NCI-H2107 (cell line): Measurements from ENCODE around the gene TFCP2L1.
"Not testable (repeated sequence)": the region's sequence is repeated elsewhere in the genome, so short reads cannot be mapped to it uniquely, and the experiment has no call there.

Experiments
- DNase-seq: peaks from one replicate; lab custom pipeline; 2025; lab: John Stamatoyannopoulos, UW

Gene TFCP2L1, protein sequence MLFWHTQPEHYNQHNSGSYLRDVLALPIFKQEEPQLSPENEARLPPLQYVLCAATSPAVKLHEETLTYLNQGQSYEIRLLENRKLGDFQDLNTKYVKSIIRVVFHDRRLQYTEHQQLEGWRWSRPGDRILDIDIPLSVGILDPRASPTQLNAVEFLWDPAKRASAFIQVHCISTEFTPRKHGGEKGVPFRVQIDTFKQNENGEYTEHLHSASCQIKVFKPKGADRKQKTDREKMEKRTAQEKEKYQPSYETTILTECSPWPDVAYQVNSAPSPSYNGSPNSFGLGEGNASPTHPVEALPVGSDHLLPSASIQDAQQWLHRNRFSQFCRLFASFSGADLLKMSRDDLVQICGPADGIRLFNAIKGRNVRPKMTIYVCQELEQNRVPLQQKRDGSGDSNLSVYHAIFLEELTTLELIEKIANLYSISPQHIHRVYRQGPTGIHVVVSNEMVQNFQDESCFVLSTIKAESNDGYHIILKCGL

DNA sequence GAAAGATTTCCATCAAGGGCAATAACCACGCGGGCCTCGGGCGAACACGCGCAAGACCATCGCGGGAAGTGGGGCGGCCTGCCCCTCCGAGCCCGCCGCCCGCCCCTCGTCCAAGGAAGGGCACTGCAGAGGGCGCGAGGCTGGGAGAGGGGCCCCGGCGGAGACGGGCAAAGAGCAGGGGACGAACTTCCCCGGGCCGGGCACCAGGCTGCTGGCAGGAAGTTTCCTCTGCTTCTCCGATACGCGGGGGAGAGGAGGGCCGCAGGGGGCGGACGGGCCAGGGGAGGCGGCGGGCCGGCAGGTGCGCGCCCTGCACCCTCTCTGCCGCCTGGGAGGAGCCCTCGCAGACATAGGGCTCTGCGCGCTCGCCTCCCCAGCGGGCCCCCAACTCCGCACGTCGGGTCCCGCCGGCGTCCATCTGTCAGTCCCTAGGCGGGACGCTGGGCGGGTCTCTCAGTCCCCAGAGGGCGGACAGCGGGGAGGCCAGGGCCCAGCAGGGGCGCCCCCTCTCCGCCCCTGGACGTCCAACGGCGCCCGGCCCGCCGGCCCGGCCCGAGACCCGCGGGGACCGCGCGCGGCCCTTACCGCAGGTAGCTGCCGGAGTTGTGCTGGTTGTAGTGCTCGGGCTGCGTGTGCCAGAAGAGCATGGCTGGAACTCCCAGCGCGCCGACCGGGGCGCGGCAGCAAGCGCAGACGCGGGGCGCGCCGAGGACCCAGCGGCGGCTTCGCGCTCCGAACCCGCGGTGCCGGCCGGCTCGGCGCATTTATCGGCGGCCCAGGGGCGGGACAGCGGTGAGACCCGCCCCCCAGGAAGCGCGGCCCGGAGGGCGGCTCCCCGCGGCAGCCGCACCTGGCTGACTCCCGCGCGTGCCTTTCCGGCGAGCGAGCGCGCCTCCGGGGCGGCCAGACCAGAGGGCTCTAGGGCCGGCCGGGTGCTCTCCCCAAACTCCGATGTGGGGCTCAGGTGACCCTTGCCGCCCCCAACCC is at the start of gene TFCP2L1:
TSS of gene TFCP2L1 (minus strand) at position 740 of the 987 bp plus-strand sequence. CDS start at position 647, 93 bp downstream.
- DNase-seq, result no peak

DNA sequence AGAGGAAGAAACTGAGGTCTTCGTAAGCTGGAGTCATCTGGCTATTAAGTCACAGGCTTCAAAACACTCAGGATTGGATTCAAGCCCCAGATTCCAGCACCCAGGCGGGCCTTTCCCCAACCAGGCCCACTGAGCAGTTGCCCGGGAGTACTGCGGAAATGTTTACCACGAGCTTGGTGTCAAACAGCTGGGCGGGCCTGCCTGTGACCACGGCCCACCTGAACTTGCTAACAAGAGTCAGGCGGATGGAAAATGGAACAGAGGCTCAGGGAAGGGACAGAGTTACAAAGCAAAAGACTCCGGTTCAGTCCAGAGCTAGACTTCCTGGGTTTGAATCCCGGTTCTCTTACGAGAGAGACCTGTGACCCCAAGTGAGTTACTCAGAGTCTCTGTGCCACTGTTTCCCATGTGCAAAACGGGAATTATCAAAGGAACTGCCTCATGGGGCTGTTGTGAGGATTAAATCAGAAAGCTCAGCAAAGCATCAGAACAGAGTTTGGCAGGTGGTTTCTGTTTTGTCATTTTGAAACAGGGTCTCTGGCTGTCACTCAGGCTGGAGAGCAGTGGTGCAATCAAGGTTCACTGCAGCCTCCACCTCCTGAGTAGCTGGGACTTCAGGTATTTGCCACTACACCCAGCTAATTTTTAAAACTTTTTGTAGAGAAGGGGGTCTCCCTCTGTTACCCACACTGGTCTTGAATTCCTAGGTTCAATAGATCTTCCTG is 49.0 kb upstream of the TFCP2L1 start:
- no peak for DNase-seq

DNA sequence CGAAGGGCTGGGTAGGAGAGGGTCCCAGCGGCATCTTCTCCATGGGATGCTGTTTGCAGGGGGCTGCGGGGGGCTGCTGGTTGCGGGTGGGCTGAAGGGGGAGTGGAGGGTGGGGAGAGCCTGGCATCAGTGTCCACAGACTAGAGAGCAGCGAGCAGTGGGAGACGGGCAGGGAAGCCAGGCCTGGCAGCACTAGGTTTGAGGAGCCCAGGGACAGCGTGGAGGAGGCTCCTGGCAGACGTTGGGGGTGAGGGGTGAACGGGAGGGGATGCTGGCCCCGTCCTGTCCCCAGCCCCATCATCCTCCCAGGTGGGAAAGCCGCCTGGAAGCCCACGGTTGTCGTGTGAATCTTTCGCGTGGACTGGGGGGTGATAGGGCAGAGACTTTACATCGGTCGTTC is 48.2 kb upstream of the TFCP2L1 start:
- no peak for DNase-seq

DNA sequence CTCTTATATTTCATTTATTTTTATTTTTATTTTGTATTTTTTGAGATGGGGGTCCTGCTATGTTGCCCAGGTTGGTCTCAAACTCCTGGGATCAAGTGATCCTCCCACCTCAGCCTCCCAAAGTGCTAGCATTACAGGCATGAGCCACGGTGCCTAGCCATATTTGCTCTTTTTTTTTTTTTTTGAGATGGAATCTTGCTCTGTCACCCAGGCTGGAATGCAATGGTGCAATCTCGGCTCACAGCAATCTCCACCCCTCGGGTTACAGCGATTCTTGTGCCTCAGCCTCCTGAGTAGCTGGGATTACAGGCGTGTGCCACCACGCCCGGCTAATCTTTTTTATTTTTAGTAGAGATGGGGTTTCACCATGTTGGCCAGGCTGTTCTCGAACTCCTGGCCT is 46.3 kb upstream of the TFCP2L1 start:
- not testable (repeated sequence) for DNase-seq

DNA sequence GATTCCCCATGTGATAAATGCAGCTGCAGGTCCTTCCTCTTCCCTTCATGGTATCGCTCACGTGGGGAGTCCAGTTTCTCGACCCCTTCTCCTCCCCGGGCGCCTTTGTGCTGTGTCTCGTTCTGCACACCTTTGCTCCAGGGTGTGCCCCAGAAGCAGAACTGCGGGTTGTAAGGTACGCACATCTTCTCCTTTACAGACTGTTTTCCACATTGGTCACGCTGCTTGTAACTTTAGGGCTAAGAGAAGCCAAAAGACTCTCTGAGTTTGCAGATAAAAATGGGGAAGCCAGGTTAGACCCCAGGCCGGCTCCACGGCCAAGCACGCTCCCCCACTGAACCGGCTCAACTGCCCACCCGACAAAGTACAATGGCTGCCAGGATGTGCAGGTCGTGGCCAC is 45.9 kb upstream of the TFCP2L1 start:
- DNase-seq, result no peak

DNA sequence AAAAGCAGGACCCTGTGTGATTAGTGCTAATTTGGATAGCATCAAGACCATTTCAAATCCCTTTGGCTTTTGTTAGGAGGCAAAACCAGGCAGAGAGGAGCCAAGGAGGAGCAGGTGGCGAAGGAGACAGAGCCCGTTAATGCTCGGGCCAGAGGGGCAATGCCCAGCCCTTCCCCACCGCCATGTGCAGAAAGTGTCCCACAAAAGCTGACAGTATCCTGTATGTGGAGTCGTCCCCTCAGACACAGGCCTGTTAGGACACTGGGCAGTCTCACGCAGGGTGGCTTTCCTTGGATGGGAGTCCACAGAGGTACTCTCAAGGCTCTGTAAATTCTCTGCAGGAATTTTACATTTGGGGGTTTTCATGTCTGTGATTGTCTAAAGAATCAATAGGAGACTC is 44.8 kb upstream of the TFCP2L1 start:
- DNase-seq, result no peak

DNA sequence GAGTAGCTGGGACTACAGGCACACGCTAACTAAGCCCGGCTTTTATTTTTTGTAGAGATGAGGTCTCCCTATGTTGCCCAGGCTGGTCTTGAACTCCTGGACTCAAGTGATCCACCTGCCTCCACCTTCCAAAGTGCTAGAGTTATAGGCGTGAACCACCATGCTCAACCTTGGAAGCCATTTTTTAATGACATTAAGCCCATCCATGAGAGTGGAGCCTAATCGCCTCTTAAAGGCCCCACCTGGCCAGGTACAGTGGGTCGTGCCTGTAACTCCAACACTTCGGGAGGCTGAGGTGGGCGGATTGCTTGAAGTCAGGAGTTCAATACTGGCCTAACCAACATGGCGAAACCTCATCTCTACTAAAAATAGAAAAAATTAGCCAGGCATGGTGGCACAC is 41.6 kb upstream of the TFCP2L1 start:
- DNase-seq, result no peak

DNA sequence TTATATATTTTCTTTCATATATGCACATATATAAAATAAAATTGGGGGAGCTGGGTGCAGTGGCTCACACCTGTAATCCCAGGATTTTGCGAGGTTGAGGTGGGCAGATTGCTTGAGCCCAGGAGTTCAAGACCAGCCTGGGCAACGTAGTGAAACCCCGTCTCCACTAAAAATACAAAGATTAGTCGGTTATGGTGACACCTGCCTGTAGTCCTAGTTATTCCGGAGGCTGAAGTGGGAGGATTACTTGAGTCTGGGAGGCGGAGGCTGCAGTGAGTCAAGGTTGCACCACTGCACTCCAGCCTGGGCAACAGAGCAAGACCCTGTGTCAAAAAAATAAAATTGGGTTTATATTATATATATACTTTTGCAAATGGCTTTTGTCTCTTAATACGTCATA is 39.6 kb upstream of the TFCP2L1 start:
- no peak for DNase-seq

DNA sequence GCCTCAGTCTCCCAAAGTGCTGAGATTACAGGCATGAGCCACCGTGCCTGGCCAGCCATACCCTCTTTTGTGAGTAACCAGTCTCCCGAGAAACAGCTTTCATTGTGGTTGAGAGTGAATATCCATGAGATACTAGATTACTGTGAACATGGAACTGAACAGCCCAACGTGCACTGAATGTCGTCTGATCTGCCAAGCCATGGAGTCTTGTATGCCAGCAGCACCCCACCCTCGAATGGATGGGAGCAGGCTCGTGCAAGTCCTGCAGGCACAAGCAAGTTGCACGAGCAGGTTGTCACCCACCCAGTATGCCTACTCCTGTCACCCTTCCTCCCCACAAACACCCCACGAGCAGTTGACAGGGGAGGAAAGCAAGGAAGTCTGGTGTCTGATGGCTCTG is 36.5 kb upstream of the TFCP2L1 start:
- no peak for DNase-seq

DNA sequence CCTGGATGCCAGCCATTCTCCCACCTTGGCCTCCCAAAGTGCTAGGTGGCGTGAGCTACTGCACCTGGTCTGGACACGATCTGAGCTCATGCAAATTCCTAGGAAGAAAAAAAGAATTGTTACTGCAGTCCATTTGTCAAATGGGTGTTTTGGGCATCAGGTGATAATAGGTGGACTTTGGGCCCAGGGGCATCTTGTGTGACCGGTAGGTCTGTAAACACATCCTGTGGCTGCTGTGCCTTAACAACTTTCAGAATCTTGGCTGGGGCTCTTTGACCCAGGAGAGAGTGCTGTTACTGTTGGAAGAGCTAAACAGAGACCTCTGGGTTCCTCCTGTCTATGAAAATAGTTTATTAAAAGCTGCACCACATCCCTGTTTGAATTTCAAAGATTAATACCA is 34.9 kb upstream of the TFCP2L1 start:
- DNase-seq, result no peak

DNA sequence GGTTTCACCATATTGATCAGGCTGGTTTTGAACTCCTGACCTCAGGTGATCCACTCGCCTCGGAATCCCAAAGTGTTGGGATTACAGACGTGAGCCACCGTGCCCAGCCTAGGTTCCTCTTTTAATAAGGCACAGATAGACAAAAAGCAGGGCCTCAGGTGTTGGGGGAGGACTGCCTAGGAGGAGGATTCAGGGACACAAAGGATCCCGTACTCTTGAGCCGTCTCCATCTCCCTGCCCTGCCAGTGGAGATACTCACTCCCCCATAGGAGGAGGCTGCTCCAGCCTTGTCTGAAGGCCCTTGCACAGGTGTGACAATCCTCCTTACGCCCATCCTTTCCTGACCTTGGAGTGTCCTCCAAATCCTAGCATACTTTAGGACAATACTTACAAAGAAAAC is 32.0 kb upstream of the TFCP2L1 start:
- DNase-seq, result no peak

DNA sequence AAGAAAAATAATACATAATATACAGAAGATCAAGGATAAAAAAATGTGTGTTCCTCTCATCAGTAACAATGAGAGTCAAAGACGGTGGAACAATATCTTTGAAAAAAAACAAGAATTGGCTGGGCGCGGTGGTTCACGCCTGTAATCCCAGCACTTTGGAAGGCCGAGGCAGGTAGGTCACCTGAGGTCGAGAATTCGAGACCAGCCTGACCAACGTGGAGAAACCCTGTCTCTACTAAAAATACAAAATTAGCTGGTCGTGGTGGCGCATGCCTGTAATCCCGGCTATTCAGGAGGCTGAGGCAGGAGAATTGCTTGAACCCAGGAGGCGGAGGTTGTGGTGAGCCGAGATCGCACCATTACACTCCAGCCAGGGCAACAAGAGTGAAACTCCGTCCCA is 28.7 kb upstream of the TFCP2L1 start:
- DNase-seq, result not testable (repeated sequence)

DNA sequence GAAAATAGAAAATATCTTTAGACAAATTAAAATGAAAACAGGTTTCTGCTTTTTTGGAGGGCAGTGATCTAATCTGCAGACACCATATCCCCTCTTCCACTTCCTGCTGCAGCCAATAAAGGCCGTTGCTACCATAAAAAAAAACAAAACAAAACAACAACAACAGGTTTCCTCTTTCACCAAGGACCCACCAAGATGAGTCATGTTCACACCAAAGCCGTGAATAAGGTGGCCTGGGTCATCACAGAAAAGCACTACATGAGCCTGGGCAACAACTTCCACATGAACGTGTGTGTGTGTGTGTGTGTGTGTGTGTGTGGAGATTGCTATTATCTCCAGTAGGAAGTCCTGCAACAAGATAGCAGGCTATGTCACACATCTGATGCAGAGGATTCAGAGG is 24.8 kb upstream of the TFCP2L1 start:
- DNase-seq, result no peak

DNA sequence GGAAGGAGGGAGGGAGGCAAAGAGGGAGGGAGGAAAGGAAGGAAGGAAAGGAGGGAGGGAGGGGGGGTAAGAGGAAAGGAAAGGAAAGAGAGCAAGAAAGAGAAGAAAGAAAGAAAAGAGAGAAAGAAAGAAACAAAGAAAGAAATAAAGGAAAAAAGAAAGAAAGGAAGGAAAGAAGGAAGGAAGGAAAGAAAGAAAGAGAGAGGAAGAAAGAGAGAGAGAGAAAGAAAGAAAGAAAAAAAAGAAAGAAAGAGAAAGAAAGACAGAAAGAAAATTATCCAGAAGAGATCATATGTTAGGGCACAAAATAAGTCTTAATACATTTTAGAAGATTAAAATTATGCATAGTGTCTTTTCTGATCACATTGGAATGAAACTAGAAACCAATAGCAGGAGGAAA is 24.3 kb upstream of the TFCP2L1 start:
- no peak for DNase-seq

DNA sequence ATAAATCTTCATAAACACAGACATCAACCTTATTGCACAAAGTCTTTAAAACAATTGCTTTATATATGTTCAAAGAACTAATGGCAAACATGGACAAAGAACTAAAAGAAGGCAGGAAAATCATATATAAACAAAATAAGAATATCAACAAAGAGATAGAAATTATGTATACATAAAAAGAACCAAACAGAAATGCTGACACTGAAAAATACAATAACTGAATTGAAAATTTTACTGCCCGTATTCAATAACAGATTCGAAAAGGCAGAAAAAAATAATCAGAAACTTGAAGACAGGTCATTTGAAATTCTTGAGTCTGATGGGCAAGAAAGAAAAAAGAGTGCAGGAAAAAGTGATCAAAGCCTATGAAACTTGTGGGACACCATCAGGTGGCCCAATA is 22.0 kb upstream of the TFCP2L1 start:
- DNase-seq, result no peak

DNA sequence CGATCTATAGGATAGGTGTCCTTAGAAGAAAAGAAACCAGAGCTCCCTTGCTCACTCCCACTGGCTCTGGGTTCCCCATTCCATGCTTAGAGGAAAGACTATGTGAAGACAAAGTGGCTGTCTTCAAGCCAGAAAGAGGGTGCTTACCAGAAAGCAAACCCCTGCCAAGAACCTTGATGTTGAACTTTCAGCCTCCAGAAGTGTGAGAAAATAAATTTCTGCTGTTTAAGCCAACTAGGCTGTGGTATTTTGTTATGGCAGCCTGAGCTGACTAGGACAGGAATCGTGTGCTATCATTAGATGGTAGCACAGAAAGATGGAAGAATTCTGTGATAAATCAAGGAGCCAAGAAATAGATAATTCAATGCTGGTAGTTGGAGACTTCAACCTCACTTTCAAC is 19.9 kb upstream of the TFCP2L1 start:
- DNase-seq, result no peak

DNA sequence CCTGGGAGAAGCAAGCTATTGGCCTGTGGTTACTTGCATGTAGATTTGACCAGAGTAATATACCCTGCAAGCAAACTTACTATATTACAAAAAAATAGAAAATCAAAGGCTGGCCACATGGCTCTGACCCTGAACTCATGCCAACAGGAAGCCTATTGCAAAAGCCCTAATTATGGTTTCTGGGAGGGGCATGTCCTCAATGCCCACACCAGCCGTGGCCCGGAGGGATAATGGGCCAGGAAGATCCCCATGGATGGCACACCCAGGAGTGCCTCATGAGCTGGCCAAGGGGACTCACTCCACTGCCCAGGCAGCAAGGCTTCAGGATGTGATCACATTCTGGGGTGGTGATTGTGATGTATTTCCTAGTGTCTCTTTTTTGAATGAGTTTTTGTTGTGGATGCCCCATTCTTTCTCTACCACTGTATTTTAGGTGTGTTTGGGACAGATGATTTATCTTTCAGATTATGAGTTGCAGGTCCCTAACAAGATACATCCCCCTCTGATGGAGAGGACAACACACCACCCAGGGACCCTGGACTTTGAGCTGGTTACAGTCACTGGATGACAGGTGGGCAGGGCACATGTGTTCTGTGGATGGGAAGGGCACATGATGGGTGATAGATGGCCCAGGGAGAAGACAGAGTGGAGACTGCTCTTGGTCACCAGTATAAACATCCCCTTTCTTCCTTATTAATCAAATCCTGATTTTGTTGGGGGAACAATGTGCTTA is 18.7 kb upstream of the TFCP2L1 start:
- DNase-seq, result no peak

DNA sequence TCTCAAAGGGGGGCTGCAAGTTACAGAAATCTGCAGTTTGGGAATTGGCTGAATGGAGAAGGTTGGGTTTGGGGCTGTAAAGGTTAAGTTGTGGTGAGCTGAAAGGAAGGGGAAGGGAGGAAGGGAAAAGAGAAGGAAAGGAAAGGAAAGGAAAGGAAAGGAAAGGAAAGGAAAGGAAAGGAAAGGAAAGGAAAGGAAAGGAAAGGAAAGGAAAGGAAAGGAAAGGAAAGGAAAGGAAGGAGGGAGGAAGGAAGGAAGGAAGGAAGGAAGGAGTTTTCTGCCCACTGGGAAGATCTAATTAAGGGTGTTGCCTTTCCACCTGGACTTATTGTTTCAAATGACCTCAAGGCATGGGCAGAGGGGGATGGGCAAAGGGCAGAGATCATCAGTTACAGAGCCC is 16.2 kb upstream of the TFCP2L1 start:
- DNase-seq, result not testable (repeated sequence)

DNA sequence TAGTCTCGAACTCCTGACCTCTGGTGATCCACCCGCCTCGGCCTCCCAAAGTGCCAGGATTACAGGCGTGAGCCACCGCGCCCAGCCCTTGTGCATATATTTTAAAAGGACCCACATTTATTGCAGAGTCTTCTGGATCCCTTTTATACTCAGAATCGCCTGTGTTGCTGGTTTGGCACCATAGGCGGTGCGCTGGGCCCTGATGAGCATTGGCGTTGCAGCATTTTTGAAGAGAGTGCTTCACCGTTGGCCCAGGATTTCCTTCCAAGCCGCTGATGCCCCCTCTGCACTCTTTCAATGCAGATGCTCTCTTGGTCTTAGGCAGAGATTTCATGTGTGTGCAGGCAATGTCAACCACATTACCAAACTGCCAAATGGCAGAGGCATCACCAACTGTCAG is 13.5 kb upstream of the TFCP2L1 start:
- no peak for DNase-seq

DNA sequence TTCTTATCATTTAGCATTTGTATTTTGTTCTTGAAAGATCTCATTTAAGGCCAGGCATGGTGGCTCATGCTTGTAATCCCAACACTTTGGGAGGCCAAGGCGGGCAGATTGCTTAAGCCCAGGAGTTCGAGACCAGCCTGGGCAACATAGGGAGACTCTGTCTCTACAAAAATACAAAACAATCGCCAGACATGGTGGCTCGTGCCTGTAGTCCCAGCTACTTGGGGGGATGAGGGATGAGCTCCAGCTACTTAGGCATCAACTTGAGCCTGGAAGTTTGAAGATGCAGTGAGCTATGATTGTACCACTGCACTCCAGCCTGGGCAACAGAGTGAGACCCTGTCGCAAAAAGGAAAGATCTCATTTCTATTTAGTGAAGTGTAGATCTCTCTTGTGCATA is 12.9 kb upstream of the TFCP2L1 start:
- DNase-seq, result not testable (repeated sequence)

DNA sequence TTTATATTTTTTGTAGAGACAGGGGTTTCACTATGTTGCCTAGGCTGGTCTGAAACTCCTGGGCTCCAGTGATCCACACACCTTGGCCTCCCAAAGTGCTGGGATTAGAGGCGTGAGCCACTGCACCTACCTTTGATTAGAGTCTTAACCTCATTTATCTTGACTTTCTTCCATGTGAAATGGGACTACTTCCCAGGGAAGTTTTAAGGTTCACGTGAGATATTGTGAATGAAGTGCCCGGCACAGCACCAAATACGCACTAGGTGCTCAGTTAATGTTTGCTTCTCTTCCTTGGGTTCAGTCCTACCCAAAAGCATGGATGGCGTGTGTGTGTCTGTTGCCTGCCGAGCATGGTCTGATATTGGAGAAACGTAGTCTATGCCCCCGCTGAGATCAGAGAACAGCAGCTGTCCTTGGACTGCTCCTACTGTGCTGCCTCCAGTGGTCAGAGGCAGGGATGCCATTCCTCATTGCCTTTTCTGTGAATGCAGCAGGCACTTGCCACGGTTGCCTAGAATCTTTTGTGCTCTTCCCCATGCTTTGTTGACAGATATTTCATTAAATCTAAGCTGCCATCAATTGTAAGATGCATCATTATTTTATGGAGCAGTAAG is 12.3 kb upstream of the TFCP2L1 start:
- no peak for DNase-seq
